H1 (cell line): ENCODE measurements around the gene DLL3.

Experiments
- CREB1 ChIP-seq: IDR thresholded peaks from 2 replicates; pipeline ENCODE4 v1.6.1; 2012; ENCODE audit warnings: inconsistent platforms
- EP300 ChIP-seq, 2 experiments: IDR thresholded peaks; 1 replicate in 1 of 2; 2 replicates in 1 of 2; pipeline ENCODE4 v1.6.1; 2011 to 2012; ENCODE audit warnings: low read depth in 2 of 2, low read length in 2 of 2, mild to moderate bottlenecking in 2 of 2, borderline replicate concordance in 1 of 2, inconsistent platforms in 1 of 2, moderate library complexity in 1 of 2
- GABPA ChIP-seq: IDR thresholded peaks from 2 replicates; pipeline ENCODE4 v1.6.1; 2011; ENCODE audit warnings: mild to moderate bottlenecking, low read length, moderate library complexity, borderline replicate concordance; ENCODE audit not compliant: insufficient read depth
- JUND ChIP-seq: IDR thresholded peaks from 2 replicates; pipeline ENCODE4 v1.6.1; 2011; ENCODE audit warnings: mild to moderate bottlenecking, improper control_type of control experiment, low read length
- KDM4A ChIP-seq: IDR thresholded peaks from one replicate; pipeline ENCODE4 v1.7.1; 2012; ENCODE audit warnings: low read depth, mild to moderate bottlenecking, moderate library complexity, low read length, inconsistent platforms; ENCODE audit not compliant: severe bottlenecking
- POLR2A ChIP-seq, 2 experiments: IDR thresholded peaks; 1 replicate in 1 of 2; 2 replicates in 1 of 2; pipeline ENCODE4 v1.6.1; 2011; ENCODE audit warnings: low read depth in 2 of 2, low read length in 2 of 2, mild to moderate bottlenecking in 2 of 2; ENCODE audit errors: control extremely low read depth in 1 of 2
- POLR2AphosphoS5 ChIP-seq: IDR thresholded peaks from 2 replicates; pipeline ENCODE4 v1.6.1; 2011; ENCODE audit warnings: low read depth, low read length
- SIN3A ChIP-seq, 2 experiments: IDR thresholded peaks in 1 of 2; conservative IDR thresholded peaks in 1 of 2; 2 replicates each; pipeline ENCODE4 v1.6.1; 2011 to 2012; ENCODE audit warnings: low read length in 2 of 2, improper control_type of control experiment in 1 of 2, low read depth in 1 of 2, mild to moderate bottlenecking in 1 of 2
- TAF1 ChIP-seq: IDR thresholded peaks from 2 replicates; pipeline ENCODE4 v1.6.1; 2011; ENCODE audit warnings: mild to moderate bottlenecking, low read depth, low read length
- TF ChIP-seq, protein P1 (sequence below), 3 experiments: IDR thresholded peaks; 1 replicate in 2 of 3; 2 replicates in 1 of 3; pipeline versions ENCODE4 v1.5.1 to v1.6.1; 2011; ENCODE audit warnings: low read length in 3 of 3, mild to moderate bottlenecking in 3 of 3, inconsistent platforms in 2 of 3, low read depth in 1 of 3, moderate library complexity in 1 of 3; ENCODE audit not compliant: insufficient read depth in 1 of 3; ENCODE audit errors: control extremely low read depth in 1 of 3

DNA sequence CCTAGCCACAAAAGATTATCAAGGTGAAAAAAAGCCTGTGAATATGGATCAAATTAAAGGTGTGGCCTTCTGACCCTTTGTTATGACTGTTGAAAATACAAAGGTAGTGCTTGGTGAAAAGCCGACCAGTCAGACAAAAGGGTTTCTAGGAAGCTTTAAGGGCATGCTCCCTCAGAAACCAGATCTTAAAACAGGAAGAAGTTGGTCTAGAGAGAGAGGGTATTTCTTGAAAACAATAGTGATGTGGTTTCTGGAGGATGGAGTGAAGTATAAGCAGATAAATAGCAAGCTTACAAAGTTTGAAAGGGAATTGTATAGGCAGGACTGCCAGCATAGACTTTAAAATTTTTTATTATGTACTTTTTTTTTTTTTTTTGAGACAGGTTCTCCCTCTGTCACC is 46.2 kb downstream of the DLL3 start:
- no peak for TF ChIP-seq POLR2A (IDR thresholded peaks at IDR 0.05; ENCODE audit: control extremely low read depth in 1 of 2, low read depth in 2 of 2, low read length in 2 of 2)
- no peak for TF ChIP-seq TAF1
- no peak for TF ChIP-seq POLR2AphosphoS5
- no peak for TF ChIP-seq SIN3A (conservative IDR thresholded peaks at IDR 0.05 in 1 of 2, IDR thresholded peaks at IDR 0.05 in 1 of 2; ENCODE audit: low read depth in 1 of 2, low read length in 2 of 2)
- no peak for TF ChIP-seq KDM4A
- TF ChIP-seq, protein P1, sequence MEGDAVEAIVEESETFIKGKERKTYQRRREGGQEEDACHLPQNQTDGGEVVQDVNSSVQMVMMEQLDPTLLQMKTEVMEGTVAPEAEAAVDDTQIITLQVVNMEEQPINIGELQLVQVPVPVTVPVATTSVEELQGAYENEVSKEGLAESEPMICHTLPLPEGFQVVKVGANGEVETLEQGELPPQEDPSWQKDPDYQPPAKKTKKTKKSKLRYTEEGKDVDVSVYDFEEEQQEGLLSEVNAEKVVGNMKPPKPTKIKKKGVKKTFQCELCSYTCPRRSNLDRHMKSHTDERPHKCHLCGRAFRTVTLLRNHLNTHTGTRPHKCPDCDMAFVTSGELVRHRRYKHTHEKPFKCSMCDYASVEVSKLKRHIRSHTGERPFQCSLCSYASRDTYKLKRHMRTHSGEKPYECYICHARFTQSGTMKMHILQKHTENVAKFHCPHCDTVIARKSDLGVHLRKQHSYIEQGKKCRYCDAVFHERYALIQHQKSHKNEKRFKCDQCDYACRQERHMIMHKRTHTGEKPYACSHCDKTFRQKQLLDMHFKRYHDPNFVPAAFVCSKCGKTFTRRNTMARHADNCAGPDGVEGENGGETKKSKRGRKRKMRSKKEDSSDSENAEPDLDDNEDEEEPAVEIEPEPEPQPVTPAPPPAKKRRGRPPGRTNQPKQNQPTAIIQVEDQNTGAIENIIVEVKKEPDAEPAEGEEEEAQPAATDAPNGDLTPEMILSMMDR (IDR thresholded peaks at IDR 0.05; ENCODE audit: control extremely low read depth in 1 of 3, insufficient read depth in 1 of 3, low read depth in 1 of 3, low read length in 3 of 3), result no peak
- TF ChIP-seq CREB1, result no peak
- no peak for TF ChIP-seq JUND
- no peak for TF ChIP-seq EP300 (IDR thresholded peaks at IDR 0.05; ENCODE audit: borderline replicate concordance in 1 of 2, low read depth in 2 of 2, low read length in 2 of 2)
- no peak for TF ChIP-seq GABPA
